Activated CD4-positive, CD25-positive, alpha-beta regulatory T cell (primary cell): Measurements from ENCODE around the gene CRELD2.

Experiments used
- DNase-seq, 4 experiments: peaks; one replicate each; lab custom pipeline; 2025; lab: John Stamatoyannopoulos, UW

The CRELD2 gene

GRCh38 chr22:49887064-49887451 lies 31.4 kb upstream of the CRELD2 start:
- no peak for DNase-seq

GRCh38 chr22:49887702-49888101 lies 30.7 kb upstream of the CRELD2 start:
- no peak for DNase-seq

GRCh38 chr22:49889071-49889470 lies 29.4 kb upstream of the CRELD2 start:
- no peak for DNase-seq

GRCh38 chr22:49892226-49892899 lies 26.1 kb upstream of the CRELD2 start:
- DNase-seq: no peak

- DNase-seq: no peak
These were observed 25.4 kb upstream of the CRELD2 start for GRCh38 chr22:49893025-49893424.

GRCh38 chr22:49894322-49895054 lies 23.9 kb upstream of the CRELD2 start:
- DNase-seq: no peak

GRCh38 chr22:49896201-49896600 lies 22.2 kb upstream of the CRELD2 start:
- no peak for DNase-seq

- no peak for DNase-seq
These were observed 21.3 kb upstream of the CRELD2 start for GRCh38 chr22:49897015-49897684.

- DNase-seq: no peak
These were observed 18.9 kb upstream of the CRELD2 start for GRCh38 chr22:49899530-49899929.

- no peak for DNase-seq
These were observed 17.8 kb upstream of the CRELD2 start for GRCh38 chr22:49900441-49901230.

GRCh38 chr22:49901457-49901856 lies 17.0 kb upstream of the CRELD2 start:
- no peak for DNase-seq

GRCh38 chr22:49903322-49904039 lies 15.0 kb upstream of the CRELD2 start:
- no peak for DNase-seq

- DNase-seq: no peak
These were observed 14.4 kb upstream of the CRELD2 start for GRCh38 chr22:49904040-49904369.

GRCh38 chr22:49905465-49905864 lies 13.0 kb upstream of the CRELD2 start:
- no peak for DNase-seq

- no peak for DNase-seq
These were observed 12.2 kb upstream of the CRELD2 start for GRCh38 chr22:49906071-49906798.

- no peak for DNase-seq
These were observed 11.6 kb upstream of the CRELD2 start for GRCh38 chr22:49906799-49907290.

GRCh38 chr22:49907807-49908206 lies 10.6 kb upstream of the CRELD2 start:
- DNase-seq: no peak

- no peak for DNase-seq
These were observed 8.8 kb upstream of the CRELD2 start for GRCh38 chr22:49909476-49910205.

- no peak for DNase-seq
These were observed 7.9 kb upstream of the CRELD2 start for GRCh38 chr22:49910229-49911155.
